22Rv1 (cell line): ENCODE measurements around the gene SULT1A3.

Experiments
- ZFX ChIP-seq: fragments of 450-650 bp; IDR thresholded peaks from 2 replicates; pipeline ENCODE4 v1.6.1; 2017; ENCODE audit warnings: antibody characterized with exemption, borderline replicate concordance
- TF ChIP-seq, protein P1 (sequence below): fragments of 450-650 bp; IDR thresholded peaks from 2 replicates; pipeline ENCODE4 v1.5.1; 2017; ENCODE audit warnings: mild to moderate bottlenecking

DNA sequence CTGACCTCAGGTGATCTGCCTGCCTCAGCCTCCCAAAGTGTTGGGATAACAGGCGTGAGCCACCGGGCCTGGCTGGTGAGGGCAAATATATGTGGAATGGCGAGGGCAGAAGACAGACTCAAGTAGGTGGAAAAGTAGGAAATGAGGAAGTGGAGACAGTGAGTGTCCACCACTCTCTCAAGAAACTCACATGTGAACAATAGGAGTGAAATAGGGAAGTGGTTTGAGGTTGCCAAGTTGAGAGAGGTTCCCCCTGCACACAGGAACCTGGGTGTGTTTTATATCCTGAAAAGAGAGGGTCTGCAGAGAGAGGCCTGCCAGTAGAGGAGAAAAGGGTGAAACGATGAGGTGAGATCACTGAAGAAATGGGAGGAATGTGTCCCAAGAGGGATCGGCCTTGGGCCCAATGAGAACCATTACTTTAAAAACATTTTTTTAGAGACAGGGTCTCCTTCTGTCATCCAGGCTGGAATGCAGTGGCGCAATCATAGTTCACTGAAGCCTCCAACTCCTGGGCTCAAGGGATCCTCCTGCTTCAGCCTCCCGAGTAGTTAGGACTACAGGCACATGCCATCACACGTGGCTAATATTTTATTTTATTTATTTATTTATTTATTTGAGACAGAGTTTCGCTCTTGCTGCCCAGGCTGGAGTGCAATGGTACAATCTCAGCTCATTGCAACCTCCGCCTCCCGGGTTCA, 32.7 kb upstream of the SULT1A3 start:
- TF ChIP-seq, protein P1, sequence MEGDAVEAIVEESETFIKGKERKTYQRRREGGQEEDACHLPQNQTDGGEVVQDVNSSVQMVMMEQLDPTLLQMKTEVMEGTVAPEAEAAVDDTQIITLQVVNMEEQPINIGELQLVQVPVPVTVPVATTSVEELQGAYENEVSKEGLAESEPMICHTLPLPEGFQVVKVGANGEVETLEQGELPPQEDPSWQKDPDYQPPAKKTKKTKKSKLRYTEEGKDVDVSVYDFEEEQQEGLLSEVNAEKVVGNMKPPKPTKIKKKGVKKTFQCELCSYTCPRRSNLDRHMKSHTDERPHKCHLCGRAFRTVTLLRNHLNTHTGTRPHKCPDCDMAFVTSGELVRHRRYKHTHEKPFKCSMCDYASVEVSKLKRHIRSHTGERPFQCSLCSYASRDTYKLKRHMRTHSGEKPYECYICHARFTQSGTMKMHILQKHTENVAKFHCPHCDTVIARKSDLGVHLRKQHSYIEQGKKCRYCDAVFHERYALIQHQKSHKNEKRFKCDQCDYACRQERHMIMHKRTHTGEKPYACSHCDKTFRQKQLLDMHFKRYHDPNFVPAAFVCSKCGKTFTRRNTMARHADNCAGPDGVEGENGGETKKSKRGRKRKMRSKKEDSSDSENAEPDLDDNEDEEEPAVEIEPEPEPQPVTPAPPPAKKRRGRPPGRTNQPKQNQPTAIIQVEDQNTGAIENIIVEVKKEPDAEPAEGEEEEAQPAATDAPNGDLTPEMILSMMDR: no peak
- TF ChIP-seq ZFX: no peak
